GM23338 (cell line): ENCODE data around the gene FBXO17. TPM values are rescaled to one million over a fixed set of nuclear protein-coding genes. Genes with fewer than 3 reads are reported as not detected.

Source experiments
- ATAC-seq: fragments of 200-7000 bp; cut with Tn5 transposase; 3 replicates; pipeline ENCODE4 v1.9.1; 2020
- DNase-seq: peaks from one replicate; pipeline ENCODE4 v3.0.0-alpha.2; 2015; ENCODE audit warnings: low spot score
- H2AFZ ChIP-seq: fragments of 200-600 bp; sonication (generic); 2 replicates; pipeline ENCODE4 v1.8.0; 2016; ENCODE audit warnings: antibody characterized with exemption, mild to moderate bottlenecking, moderate library complexity
- H3F3A ChIP-seq: fragments of 200-600 bp; sonication (generic); replicated peaks from 2 replicates; pipeline ENCODE4 v1.8.0; 2017; ENCODE audit warnings: antibody characterized with exemption, mixed run types, low read depth
- H3K27ac ChIP-seq: fragments of 200-600 bp; sonication (generic); 2 replicates; pipeline ENCODE4 v1.6.1; 2016; ENCODE audit warnings: low read depth
- H3K27me3 ChIP-seq: fragments of 200-600 bp; sonication (generic); 2 replicates; pipeline ENCODE4 v1.8.0; 2016; ENCODE audit warnings: mild to moderate bottlenecking, mixed run types, moderate library complexity; ENCODE audit not compliant: insufficient read depth
- H3K36me3 ChIP-seq: fragments of 200-600 bp; sonication (generic); 2 replicates; pipeline ENCODE4 v1.8.0; 2016; ENCODE audit warnings: mild to moderate bottlenecking; ENCODE audit not compliant: insufficient read depth
- H3K4me1 ChIP-seq: fragments of 200-600 bp; sonication (generic); 2 replicates; pipeline ENCODE4 v1.8.0; 2016; ENCODE audit warnings: mild to moderate bottlenecking, moderate library complexity; ENCODE audit not compliant: insufficient read depth
- H3K4me2 ChIP-seq: fragments of 200-600 bp; sonication (generic); 2 replicates; pipeline ENCODE4 v1.7.1; 2017; ENCODE audit warnings: mixed run types
- H3K4me3 ChIP-seq: fragments of 200-600 bp; sonication (generic); 2 replicates; pipeline ENCODE4 v1.6.1; 2016; ENCODE audit warnings: mixed run types
- H3K79me2 ChIP-seq: fragments of 200-600 bp; sonication (generic); replicated peaks from 2 replicates; pipeline ENCODE4 v1.8.0; 2017; ENCODE audit warnings: mild to moderate bottlenecking; ENCODE audit not compliant: insufficient read depth
- H3K9me2 ChIP-seq: fragments of 200-600 bp; sonication (generic); 2 replicates; pipeline ENCODE4 v1.8.0; 2017; ENCODE audit not compliant: insufficient read depth
- H4K20me1 ChIP-seq: fragments of 200-600 bp; sonication (generic); replicated peaks from 2 replicates; pipeline ENCODE4 v1.8.0; 2017; ENCODE audit warnings: mild to moderate bottlenecking; ENCODE audit not compliant: insufficient read depth
- H3K27ac Mint-ChIP-seq: 2 replicates; pipeline ENCODE4 v1.8.0; 2020; ENCODE audit warnings: inconsistent platforms, mild to moderate bottlenecking, moderate library complexity, mixed read lengths
- H3K27me3 Mint-ChIP-seq: 3 replicates; pipeline ENCODE4 v1.8.0; 2022; ENCODE audit warnings: low read depth, mild to moderate bottlenecking, moderate library complexity, mixed read lengths, inconsistent platforms; ENCODE audit not compliant: insufficient read depth, poor library complexity
- H3K36me3 Mint-ChIP-seq: 3 replicates; pipeline ENCODE4 v1.8.0; 2021; ENCODE audit warnings: low read depth, mild to moderate bottlenecking, inconsistent platforms, moderate library complexity, mixed read lengths
- H3K4me1 Mint-ChIP-seq: 3 replicates; pipeline ENCODE4 v1.8.0; 2020; ENCODE audit warnings: mild to moderate bottlenecking, inconsistent platforms, mixed read lengths
- H3K4me3 Mint-ChIP-seq: 3 replicates; pipeline ENCODE4 v1.8.0; 2021; ENCODE audit warnings: moderate library complexity, mild to moderate bottlenecking, inconsistent platforms, mixed read lengths
- H3K9me3 Mint-ChIP-seq: 3 replicates; pipeline ENCODE4 v1.8.0; 2020; ENCODE audit warnings: moderate library complexity, mild to moderate bottlenecking, inconsistent platforms, mixed read lengths
- CREB1 ChIP-seq: fragments of 250-450 bp; sonication (Bioruptor Pico); IDR thresholded peaks from 2 replicates; pipeline ENCODE4 v1.5.0; 2020; ENCODE audit warnings: low read depth, mild to moderate bottlenecking, moderate library complexity
- CTCF ChIP-seq, 2 experiments: fragments of 200-600 bp in 1 of 2; sonication (generic) in 1 of 2; conservative IDR thresholded peaks; 2 replicates each; pipeline versions ENCODE4 v1.5.1 to v1.6.1; 2016 to 2017; ENCODE audit warnings: antibody characterized with exemption in 2 of 2, low read depth in 2 of 2, mild to moderate bottlenecking in 2 of 2, moderate library complexity in 1 of 2
- ETS1 ChIP-seq: IDR thresholded peaks from 2 replicates; pipeline ENCODE4 v1.6.1; 2016; ENCODE audit warnings: antibody characterized with exemption
- EZH2 ChIP-seq: fragments of 200-600 bp; sonication (generic); IDR thresholded peaks from one replicate; pipeline ENCODE4 v1.8.0; 2017; ENCODE audit warnings: antibody characterized with exemption, mild to moderate bottlenecking, low read depth; ENCODE audit not compliant: unreplicated experiment
- EZH2phosphoT487 ChIP-seq: fragments of 200-600 bp; sonication (generic); IDR thresholded peaks from one replicate; pipeline ENCODE4 v1.8.1; 2018; ENCODE audit warnings: antibody characterized with exemption; ENCODE audit not compliant: unreplicated experiment
- JUNB ChIP-seq: IDR thresholded peaks from one replicate; pipeline ENCODE4 v1.6.1; 2016; ENCODE audit warnings: antibody characterized with exemption; ENCODE audit not compliant: unreplicated experiment
- NANOG ChIP-seq: IDR thresholded peaks from 2 replicates; pipeline ENCODE4 v1.6.1; 2016; ENCODE audit warnings: antibody characterized with exemption, borderline replicate concordance
- POLR2AphosphoS5 ChIP-seq: IDR thresholded peaks from 2 replicates; pipeline ENCODE4 v1.6.1; 2016; ENCODE audit warnings: antibody characterized with exemption, low read depth
- STAT1 ChIP-seq: IDR thresholded peaks from one replicate; pipeline ENCODE4 v1.6.1; 2016; ENCODE audit warnings: antibody characterized with exemption; ENCODE audit not compliant: unreplicated experiment
- ZNF114 ChIP-seq: fragments of 250-450 bp; sonication (Bioruptor Pico); IDR thresholded peaks from 2 replicates; pipeline ENCODE4 v1.5.0; 2020; ENCODE audit warnings: mild to moderate bottlenecking, moderate library complexity
- ZNF331 ChIP-seq: fragments of 250-450 bp; sonication (Bioruptor Pico); IDR thresholded peaks from 2 replicates; pipeline ENCODE4 v1.5.0; 2020; ENCODE audit warnings: low read depth, mild to moderate bottlenecking, moderate library complexity
- ZNF462 ChIP-seq: fragments of 250-450 bp; sonication (Bioruptor Pico); IDR thresholded peaks from 2 replicates; pipeline ENCODE4 v1.5.0; 2020; ENCODE audit warnings: mild to moderate bottlenecking, moderate library complexity
- polyA plus RNA-seq: library from polyadenylated mRNA; unstranded; fragments of >200 nt; fragmentation: Nextera tagmentation; extraction: Ambion mirVana; gene quantifications from 2 replicates; pipeline ENCODE4 v1.2.1, GENCODE V29; 2016
- total RNA-seq: library from RNA; depleted of rRNA; stranded (reverse); fragments of >200 nt; shearing (Covaris generic); gene quantifications from 2 replicates; pipeline ENCODE4 v1.2.3, GENCODE V29; 2014
- TF ChIP-seq, protein P1 (sequence below): IDR thresholded peaks from one replicate; pipeline ENCODE4 v1.6.1; 2018; ENCODE audit warnings: antibody characterized with exemption; ENCODE audit not compliant: unreplicated experiment

Gene FBXO17
- total and polyA plus RNA-seq, 2 experiments from 2014 or later: 17.2 to 29.0 TPM

GRCh38 chr19:38956264-38956663 lies 19.3 kb downstream of the FBXO17 start:
- H3K4me1 Mint-ChIP-seq: peaks cover 5% of the 10 kb centered on the region; the same call in 2 of the 3 replicates

More at GRCh38 chr19:38956264-38956663, 19.3 kb downstream of the FBXO17 start:
- Histone ChIP-seq H3K4me2 (no peak overlapping the region), H3F3A (peaks cover 4% of the 10 kb centered on the region; the same call in 1 of the 2 replicates), H2AFZ (no peak overlapping the region), H3K9me2 (no peaks in the 10 kb centered on the region), H4K20me1 (peaks cover under 1% of the 10 kb centered on the region; the same call in 1 of the 2 replicates), H3K4me3 (no peak overlapping the region), H3K79me2 (no peaks in the 10 kb centered on the region), H3K4me1 (no peaks in the 10 kb centered on the region), H3K27me3 (no peaks in the 10 kb centered on the region), H3K27ac (no peak overlapping the region), H3K36me3 (no peaks in the 10 kb centered on the region)
- ATAC-seq (no peak), DNase-seq (no peak)
- Mint-ChIP-seq H3K36me3 (peaks cover 17% of the 10 kb centered on the region; the same call in 2 of the 3 replicates), H3K9me3 (peaks cover 13% of the 10 kb centered on the region; the same call in 2 of the 3 replicates), H3K4me3 (no peak overlapping the region), H3K27ac (no peak overlapping the region), H3K27me3 (peaks cover 9% of the 10 kb centered on the region)
- TF ChIP-seq NANOG: no peak
- TF ChIP-seq POLR2AphosphoS5: no peak
- no peak for TF ChIP-seq ZNF462 (CRISPR knock-in tag)
- no peak for TF ChIP-seq CREB1 (CRISPR knock-in tag)
- TF ChIP-seq, protein P1, sequence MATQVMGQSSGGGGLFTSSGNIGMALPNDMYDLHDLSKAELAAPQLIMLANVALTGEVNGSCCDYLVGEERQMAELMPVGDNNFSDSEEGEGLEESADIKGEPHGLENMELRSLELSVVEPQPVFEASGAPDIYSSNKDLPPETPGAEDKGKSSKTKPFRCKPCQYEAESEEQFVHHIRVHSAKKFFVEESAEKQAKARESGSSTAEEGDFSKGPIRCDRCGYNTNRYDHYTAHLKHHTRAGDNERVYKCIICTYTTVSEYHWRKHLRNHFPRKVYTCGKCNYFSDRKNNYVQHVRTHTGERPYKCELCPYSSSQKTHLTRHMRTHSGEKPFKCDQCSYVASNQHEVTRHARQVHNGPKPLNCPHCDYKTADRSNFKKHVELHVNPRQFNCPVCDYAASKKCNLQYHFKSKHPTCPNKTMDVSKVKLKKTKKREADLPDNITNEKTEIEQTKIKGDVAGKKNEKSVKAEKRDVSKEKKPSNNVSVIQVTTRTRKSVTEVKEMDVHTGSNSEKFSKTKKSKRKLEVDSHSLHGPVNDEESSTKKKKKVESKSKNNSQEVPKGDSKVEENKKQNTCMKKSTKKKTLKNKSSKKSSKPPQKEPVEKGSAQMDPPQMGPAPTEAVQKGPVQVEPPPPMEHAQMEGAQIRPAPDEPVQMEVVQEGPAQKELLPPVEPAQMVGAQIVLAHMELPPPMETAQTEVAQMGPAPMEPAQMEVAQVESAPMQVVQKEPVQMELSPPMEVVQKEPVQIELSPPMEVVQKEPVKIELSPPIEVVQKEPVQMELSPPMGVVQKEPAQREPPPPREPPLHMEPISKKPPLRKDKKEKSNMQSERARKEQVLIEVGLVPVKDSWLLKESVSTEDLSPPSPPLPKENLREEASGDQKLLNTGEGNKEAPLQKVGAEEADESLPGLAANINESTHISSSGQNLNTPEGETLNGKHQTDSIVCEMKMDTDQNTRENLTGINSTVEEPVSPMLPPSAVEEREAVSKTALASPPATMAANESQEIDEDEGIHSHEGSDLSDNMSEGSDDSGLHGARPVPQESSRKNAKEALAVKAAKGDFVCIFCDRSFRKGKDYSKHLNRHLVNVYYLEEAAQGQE: no peak
- no peak for TF ChIP-seq ZNF114 (CRISPR knock-in tag)
- no peak for TF ChIP-seq EZH2phosphoT487
- no peak for TF ChIP-seq EZH2
- no peak for TF ChIP-seq STAT1
- TF ChIP-seq ETS1: no peak
- no peak for TF ChIP-seq CTCF (conservative IDR thresholded peaks at IDR 0.05; ENCODE audit: low read depth in 2 of 2)
- no peak for TF ChIP-seq ZNF331 (CRISPR knock-in tag)
- TF ChIP-seq JUNB: no peak
